ENCODE measurements around the gene RAB7A. TPM values are rescaled to one million over a fixed set of nuclear protein-coding genes. Genes with fewer than 3 reads are reported as not detected.

The RAB7A gene
- total RNA-seq, 1 donor from 2014 or later = 43.7 TPM

- FAIRE-seq = no peak
- DNase-seq (ENCODE audit: low read depth) = no peak
- Histone ChIP-seq H3K4me3 (ENCODE audit: low read depth, low read length) (no peak overlapping the region), H3K27me3 (ENCODE audit: control insufficient read depth, insufficient read depth, low read length) (no peaks in the 10 kb centered on the region), H3K36me3 (ENCODE audit: control insufficient read depth, insufficient read depth, low read length) (no peaks in the 10 kb centered on the region)
- TF ChIP-seq, protein P1, sequence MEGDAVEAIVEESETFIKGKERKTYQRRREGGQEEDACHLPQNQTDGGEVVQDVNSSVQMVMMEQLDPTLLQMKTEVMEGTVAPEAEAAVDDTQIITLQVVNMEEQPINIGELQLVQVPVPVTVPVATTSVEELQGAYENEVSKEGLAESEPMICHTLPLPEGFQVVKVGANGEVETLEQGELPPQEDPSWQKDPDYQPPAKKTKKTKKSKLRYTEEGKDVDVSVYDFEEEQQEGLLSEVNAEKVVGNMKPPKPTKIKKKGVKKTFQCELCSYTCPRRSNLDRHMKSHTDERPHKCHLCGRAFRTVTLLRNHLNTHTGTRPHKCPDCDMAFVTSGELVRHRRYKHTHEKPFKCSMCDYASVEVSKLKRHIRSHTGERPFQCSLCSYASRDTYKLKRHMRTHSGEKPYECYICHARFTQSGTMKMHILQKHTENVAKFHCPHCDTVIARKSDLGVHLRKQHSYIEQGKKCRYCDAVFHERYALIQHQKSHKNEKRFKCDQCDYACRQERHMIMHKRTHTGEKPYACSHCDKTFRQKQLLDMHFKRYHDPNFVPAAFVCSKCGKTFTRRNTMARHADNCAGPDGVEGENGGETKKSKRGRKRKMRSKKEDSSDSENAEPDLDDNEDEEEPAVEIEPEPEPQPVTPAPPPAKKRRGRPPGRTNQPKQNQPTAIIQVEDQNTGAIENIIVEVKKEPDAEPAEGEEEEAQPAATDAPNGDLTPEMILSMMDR (IDR thresholded peaks at IDR 0.05; ENCODE audit: insufficient read depth, low read length, severe bottlenecking) = no peak
These were observed 49.3 kb downstream of the RAB7A start for GRCh38 chr3:128775241-128775640.

DNA sequence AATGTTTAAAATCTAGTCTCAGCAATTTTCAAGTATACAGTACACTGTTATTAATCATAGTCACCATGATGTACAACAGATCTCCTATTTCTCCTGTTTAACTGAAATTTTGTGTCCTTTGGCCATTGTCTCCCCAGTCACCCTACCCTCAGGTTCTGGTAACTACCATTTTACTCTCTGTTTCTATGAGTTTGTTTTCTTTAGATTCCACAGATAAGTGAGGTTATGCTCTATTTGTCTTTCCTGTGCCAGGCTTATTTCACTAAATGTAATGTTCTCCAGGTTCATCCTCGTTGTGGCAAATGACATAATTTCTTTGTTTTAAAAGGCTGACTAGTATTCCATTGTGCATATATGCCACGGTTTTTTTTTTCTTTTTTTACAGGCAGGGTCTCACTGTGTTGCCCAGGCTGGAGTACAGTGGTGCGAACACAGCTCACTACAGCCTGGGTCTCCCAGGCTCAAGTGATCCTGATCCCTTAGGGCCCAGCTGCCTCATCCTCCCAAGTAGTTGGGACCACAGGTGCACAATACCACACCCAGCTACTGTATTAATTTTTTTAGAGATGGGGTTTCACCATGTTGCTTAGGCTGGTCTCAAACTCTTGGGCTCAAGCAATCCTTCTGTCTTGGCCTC lies 50.0 kb downstream of the RAB7A start:
- FAIRE-seq = no peak
- Histone ChIP-seq H3K36me3 (ENCODE audit: control insufficient read depth, insufficient read depth, low read length) (no peaks in the 10 kb centered on the region), H3K4me3 (ENCODE audit: low read depth, low read length) (no peak overlapping the region), H3K27me3 (ENCODE audit: control insufficient read depth, insufficient read depth, low read length) (no peaks in the 10 kb centered on the region)
- TF ChIP-seq, protein P1 (IDR thresholded peaks at IDR 0.05; ENCODE audit: insufficient read depth, low read length, severe bottlenecking) = no peak
- DNase-seq (ENCODE audit: low read depth) = no peak

DNA sequence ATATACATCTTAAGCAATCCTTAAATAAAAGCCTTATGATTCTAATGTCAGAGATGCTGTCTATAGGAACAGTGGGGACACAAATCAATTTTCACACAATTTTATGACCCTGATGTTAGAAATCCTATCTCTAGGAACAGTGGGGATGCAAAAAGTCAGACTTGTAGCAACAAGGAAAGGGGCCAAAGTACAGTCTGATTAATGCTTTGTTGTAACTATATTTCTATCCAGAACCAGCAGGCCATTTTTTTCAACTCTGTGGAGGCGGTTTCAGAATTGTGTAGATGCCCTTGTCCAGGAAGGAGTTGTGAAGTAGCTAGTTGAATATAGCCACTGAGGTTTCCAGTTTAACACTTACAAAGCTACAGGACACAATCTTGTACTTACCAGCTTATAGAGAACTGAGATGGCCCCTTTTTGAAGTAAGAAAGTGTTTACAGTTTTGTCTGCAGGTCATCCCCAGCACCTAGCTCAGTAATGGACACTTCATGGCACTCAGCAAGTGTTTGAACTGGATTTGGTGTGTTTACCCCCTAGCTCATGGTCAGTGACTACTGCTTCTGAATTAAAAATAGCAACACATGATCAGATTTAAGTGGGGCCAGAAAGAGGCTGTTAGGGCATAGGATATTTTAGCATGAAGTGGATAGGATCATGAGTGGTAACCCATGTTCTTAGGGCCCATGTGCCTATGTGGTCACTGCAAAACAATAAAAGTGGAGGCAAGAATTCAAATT lies 54.3 kb downstream of the RAB7A start:
- TF ChIP-seq, protein P1 (IDR thresholded peaks at IDR 0.05; ENCODE audit: insufficient read depth, low read length, severe bottlenecking) = no peak
- Histone ChIP-seq H3K36me3 (ENCODE audit: control insufficient read depth, insufficient read depth, low read length) (peaks cover 1% of the 10 kb centered on the region), H3K27me3 (ENCODE audit: control insufficient read depth, insufficient read depth, low read length) (no peaks in the 10 kb centered on the region), H3K4me3 (ENCODE audit: low read depth, low read length) (no peak overlapping the region)
- FAIRE-seq (no peak), DNase-seq (ENCODE audit: low read depth) (no peak)

DNA sequence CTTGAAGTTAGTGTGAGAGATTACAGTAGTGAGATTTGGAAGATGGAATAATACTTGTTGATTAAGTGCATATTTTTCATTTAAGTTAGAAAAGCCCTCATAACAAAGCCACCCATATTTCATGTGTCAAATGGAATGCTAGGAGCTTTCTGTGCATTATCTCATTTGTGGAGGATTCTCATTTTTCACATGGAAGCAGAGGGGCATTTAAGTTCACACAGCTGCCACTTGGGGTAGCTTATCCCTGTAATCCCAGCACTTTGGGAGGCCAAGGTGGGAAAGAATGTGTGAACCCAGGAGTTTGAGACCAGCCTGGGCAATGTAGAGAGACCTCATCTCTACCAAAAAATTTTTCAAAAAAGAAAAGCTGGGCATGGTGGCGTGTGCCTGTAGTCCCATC lies 55.2 kb downstream of the RAB7A start:
- FAIRE-seq (no peak), DNase-seq (ENCODE audit: low read depth) (no peak)
- no peaks in the 10 kb centered on the region for H3K27me3 ChIP-seq (ENCODE audit: control insufficient read depth, insufficient read depth, low read length)
- H3K36me3 ChIP-seq (ENCODE audit: control insufficient read depth, insufficient read depth, low read length) = peaks cover 1% of the 10 kb centered on the region
- TF ChIP-seq, protein P1 (IDR thresholded peaks at IDR 0.05; ENCODE audit: insufficient read depth, low read length, severe bottlenecking) = no peak
- H3K4me3 ChIP-seq (ENCODE audit: low read depth, low read length) = no peak overlapping the region

GRCh38 chr3:128782282-128783146 lies 56.5 kb downstream of the RAB7A start:
- DNase-seq (ENCODE audit: low read depth) = no peak
- peak; percentile 32 for FAIRE-seq
- Histone ChIP-seq H3K27me3 (ENCODE audit: control insufficient read depth, insufficient read depth, low read length) (no peaks in the 10 kb centered on the region), H3K4me3 (ENCODE audit: low read depth, low read length) (no peak overlapping the region), H3K36me3 (ENCODE audit: control insufficient read depth, insufficient read depth, low read length) (peaks cover 1% of the 10 kb centered on the region)
- TF ChIP-seq, protein P1 (IDR thresholded peaks at IDR 0.05; ENCODE audit: insufficient read depth, low read length, severe bottlenecking) = no peak

All from bronchial epithelial cell (primary cell).